ENCODE data around the gene PGAM5. TPM values are rescaled to one million over a fixed set of nuclear protein-coding genes. Genes with fewer than 3 reads are reported as not detected.

The PGAM5 gene
- total RNA-seq, 1 donor from 2014 or later = 25.4 TPM

DNA sequence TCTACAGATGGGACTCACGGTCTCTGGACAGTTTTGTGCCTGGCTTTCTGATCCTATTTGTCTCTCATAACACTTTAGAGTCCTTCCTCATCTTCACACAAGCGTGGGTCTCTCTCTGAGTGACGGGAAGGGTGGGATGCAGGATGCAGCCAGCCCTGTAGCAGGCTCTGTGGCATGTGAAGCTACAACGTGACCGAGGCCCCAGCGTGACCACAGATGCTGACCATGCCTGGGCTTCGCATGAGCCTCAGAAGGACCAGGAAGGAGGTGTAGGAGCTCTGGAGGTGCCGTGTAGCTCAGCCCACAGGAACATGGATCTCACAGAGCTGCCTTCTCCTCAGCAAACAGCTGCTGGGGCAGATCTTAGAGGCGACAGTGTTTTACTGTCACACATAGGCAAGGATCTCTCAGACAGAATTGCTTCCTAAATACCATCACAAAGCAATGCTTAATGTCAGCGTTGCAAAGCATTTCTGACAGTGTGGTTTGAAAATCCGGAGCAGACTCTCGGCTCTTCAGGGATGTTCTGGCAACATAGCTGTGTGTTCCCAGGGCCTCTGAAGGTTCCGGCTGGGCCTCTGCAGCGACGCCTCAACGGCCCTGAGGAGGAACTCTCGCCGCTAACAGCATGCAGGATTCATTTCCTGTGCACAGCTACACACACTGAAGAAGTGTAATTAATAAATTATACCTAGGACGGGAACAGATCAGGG, 29.1 kb downstream of the PGAM5 start:
- peaks cover 99% of the 10 kb centered on the region for H3K36me3 ChIP-seq

DNA sequence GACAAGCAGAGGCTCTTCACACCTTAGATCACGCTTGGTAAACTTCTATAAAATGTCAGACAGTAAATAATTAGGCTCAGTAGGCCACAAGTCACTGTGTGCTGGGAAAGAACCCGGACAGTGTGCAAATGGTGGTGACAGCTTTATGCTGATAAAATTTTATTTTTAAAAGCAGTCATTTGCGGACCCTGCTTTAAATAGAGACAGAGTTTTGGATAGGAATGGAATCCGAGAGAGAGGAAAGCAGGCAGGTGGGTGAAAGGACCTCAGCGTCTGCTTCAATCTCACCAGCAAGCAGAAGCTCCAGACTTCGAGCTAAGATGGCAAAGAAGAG, 29.6 kb downstream of the PGAM5 start:
- no peak for ATAC-seq
- intact Hi-C loops (cut with DNase I) = no loop called here
- H3K9me3 ChIP-seq = no peaks in the 10 kb centered on the region
- H3K4me1 ChIP-seq = no peaks in the 10 kb centered on the region
- no peak for DNase-seq
- H3K36me3 ChIP-seq = peaks cover 99% of the 10 kb centered on the region
- H3K27ac ChIP-seq = no peak overlapping the region
- H3K27me3 ChIP-seq = no peaks in the 10 kb centered on the region
- no peak for TF ChIP-seq CTCF (IDR thresholded peaks at IDR 0.05)
- H3K4me3 ChIP-seq = no peak overlapping the region

More for the DNA sequence above, 29.1 kb downstream of the PGAM5 start:
- Histone ChIP-seq H3K27me3 (no peaks in the 10 kb centered on the region), H3K4me1 (no peaks in the 10 kb centered on the region), H3K9me3 (no peaks in the 10 kb centered on the region), H3K4me3 (no peak overlapping the region), H3K27ac (no peak overlapping the region)
- DNase-seq (no peak), ATAC-seq (no peak)
- intact Hi-C loops (cut with DNase I) = no loop called here
- no peak for TF ChIP-seq CTCF (IDR thresholded peaks at IDR 0.05)

- peaks cover 99% of the 10 kb centered on the region for H3K36me3 ChIP-seq
- DNase-seq (no peak), ATAC-seq (no peak)
Observed at GRCh38 chr12:132740652-132741051, 30.0 kb downstream of the PGAM5 start.

DNA sequence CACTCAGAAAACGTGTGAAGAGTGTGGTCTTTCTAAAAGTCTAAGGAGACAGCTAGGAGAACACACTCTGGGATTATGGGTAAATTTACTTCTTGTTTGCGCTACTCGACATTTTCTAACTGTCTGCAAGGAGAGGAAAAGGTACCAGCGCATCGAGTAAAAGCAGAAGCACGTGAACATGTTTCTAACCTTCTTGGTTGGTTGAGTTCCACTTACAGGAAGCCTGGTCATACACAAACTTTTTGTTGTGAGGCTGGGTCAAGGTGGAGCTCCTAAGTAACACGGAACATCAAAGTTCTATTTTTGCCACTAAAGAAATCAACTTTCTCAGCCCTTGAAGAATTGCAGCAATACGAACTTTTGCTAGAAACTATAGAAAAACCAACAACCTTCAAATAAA, 31.0 kb downstream of the PGAM5 start:
- Histone ChIP-seq H3K36me3 (peaks cover 99% of the 10 kb centered on the region), H3K4me1 (no peaks in the 10 kb centered on the region), H3K4me3 (no peak overlapping the region), H3K9me3 (no peaks in the 10 kb centered on the region), H3K27ac (no peak overlapping the region), H3K27me3 (no peaks in the 10 kb centered on the region)
- DNase-seq (no peak), ATAC-seq (no peak)
- no peak for TF ChIP-seq CTCF (IDR thresholded peaks at IDR 0.05)
- intact Hi-C loops (cut with DNase I) = no loop called here

More at GRCh38 chr12:132740652-132741051, 30.0 kb downstream of the PGAM5 start:
- H3K4me3 ChIP-seq = no peak overlapping the region
- no peaks in the 10 kb centered on the region for H3K9me3 ChIP-seq
- no peaks in the 10 kb centered on the region for H3K4me1 ChIP-seq
- intact Hi-C loops (cut with DNase I) = no loop called here
- H3K27me3 ChIP-seq = no peaks in the 10 kb centered on the region
- TF ChIP-seq CTCF (IDR thresholded peaks at IDR 0.05) = no peak
- H3K27ac ChIP-seq = no peak overlapping the region

DNA sequence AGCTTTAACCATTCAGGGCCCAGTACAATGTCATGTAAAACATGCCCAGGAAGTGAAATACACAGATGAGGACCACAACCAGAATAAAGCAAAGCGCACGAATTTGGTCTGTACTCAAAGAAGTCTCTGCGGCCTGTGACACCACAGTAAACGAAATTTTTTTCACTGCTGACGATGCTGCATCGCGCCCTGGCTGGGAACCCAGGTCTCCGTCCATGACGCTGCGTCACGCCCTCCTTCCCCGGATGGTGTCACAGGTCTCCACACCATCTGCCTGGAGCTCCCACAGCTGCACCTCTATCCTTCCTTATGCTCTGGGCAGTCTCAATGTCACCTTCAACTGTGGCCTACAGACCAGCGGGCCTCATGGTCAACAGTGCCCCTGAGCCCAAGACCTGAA, 33.2 kb downstream of the PGAM5 start:
- intact Hi-C loops (cut with DNase I) = no loop called here
- H3K9me3 ChIP-seq = no peaks in the 10 kb centered on the region
- H3K36me3 ChIP-seq = peaks cover 99% of the 10 kb centered on the region
- ATAC-seq (no peak), DNase-seq (no peak)
- H3K27me3 ChIP-seq = no peaks in the 10 kb centered on the region
- no peak overlapping the region for H3K27ac ChIP-seq
- TF ChIP-seq CTCF (IDR thresholded peaks at IDR 0.05) = no peak
- H3K4me1 ChIP-seq = no peaks in the 10 kb centered on the region
- H3K4me3 ChIP-seq = no peak overlapping the region

- no peaks in the 10 kb centered on the region for H3K9me3 ChIP-seq
- H3K4me1 ChIP-seq = no peaks in the 10 kb centered on the region
- intact Hi-C loops (cut with DNase I) = no loop called here
- ATAC-seq (no peak), DNase-seq (no peak)
- no peak for TF ChIP-seq CTCF (IDR thresholded peaks at IDR 0.05)
- H3K27me3 ChIP-seq = no peaks in the 10 kb centered on the region
- H3K4me3 ChIP-seq = no peak overlapping the region
- no peak overlapping the region for H3K27ac ChIP-seq
- peaks cover 99% of the 10 kb centered on the region for H3K36me3 ChIP-seq
Observed at GRCh38 chr12:132746613-132747012, 36.0 kb downstream of the PGAM5 start.
